Left lung (tissue), 14 donors: Measurements from ENCODE around the gene OPTC. TPM values are rescaled to one million over a fixed set of nuclear protein-coding genes. Genes with fewer than 3 reads are reported as not detected.
"Not testable (repeated sequence)": the region's sequence is repeated elsewhere in the genome, so short reads cannot be mapped to it uniquely, and the experiment has no call there.

Source experiments
- ATAC-seq: fragments of 200-7000 bp; cut with Tn5 transposase; one replicate; pipeline ENCODE4 v1.9.1; 2020; ENCODE audit warnings: moderate library complexity
- DNase-seq, 4 donors: peaks; one replicate each; pipeline ENCODE4 v3.0.0-alpha.2; 2013 to 2020
- H3K27ac ChIP-seq, 2 donors: fragments of 200-600 bp; sonication (generic) in 1 of 2; one replicate each; pipeline versions ENCODE4 v1.5.0 to v1.8.0; 2020 to 2021
- H3K27me3 ChIP-seq, 2 donors: fragments of 200-600 bp; sonication (generic) in 1 of 2; one replicate each; pipeline versions ENCODE4 v1.5.0 to v1.8.0; 2020 to 2021
- H3K36me3 ChIP-seq, 2 donors: fragments of 200-600 bp; sonication (generic) in 1 of 2; one replicate each; pipeline versions ENCODE4 v1.5.0 to v1.8.0; 2020 to 2021
- H3K4me1 ChIP-seq, 2 donors: fragments of 200-600 bp; one replicate each; pipeline ENCODE4 v1.8.0; 2021
- H3K4me3 ChIP-seq, 2 donors: fragments of 200-600 bp; sonication (generic) in 1 of 2; one replicate each; pipeline versions ENCODE4 v1.5.0 to v1.8.0; 2020 to 2021; ENCODE audit warnings: mild to moderate bottlenecking in 1 of 2
- H3K9me3 ChIP-seq, 2 donors: fragments of 200-600 bp; sonication (generic) in 1 of 2; one replicate each; pipeline versions ENCODE4 v1.5.0 to v1.8.0; 2020 to 2021
- intact Hi-C, 2 donors: fragments of 100-400 bp; cut with DNase I; formaldehyde crosslinking; loops; one replicate each; pipeline versions ENCODE4 v1.11.2 to v1.14.2; 2022
- long read RNA-seq, 12 donors: library from polyadenylated mRNA in 2 of 12; unstranded in 2 of 12; transcript quantifications; one replicate each; pipeline ENCODE4 v2.0.0 and lab custom pipeline, GENCODE V29; 2019 to 2026
- polyA plus RNA-seq, 6 donors: library from polyadenylated mRNA; unstranded; fragments of 120-200 nt; gene quantifications; one replicate each; pipeline ENCODE4 v1.2.1, GENCODE V29; 2013; ENCODE audit not compliant: insufficient read length in 6 of 6
- total RNA-seq, 2 donors: library from RNA; stranded (reverse); fragmentation: NEBNext Ultra II Directional; extraction: Animal tissue kit (Norgen Biotek cat#: 25700); gene quantifications; one replicate each; pipeline ENCODE4 v1.2.1, GENCODE V29; 2021
- TF ChIP-seq, protein P1 (sequence below), 2 donors: fragments of 200-600 bp; sonication (generic) in 1 of 2; IDR thresholded peaks; one replicate each; pipeline versions ENCODE4 v1.5.0 to v1.8.0; 2021; ENCODE audit warnings: antibody characterized with exemption in 2 of 2
- donor health status: DM: no; HTN: yes; CAD: no.
- donor health status: DM: no; HTN: no; CAD: no.

The OPTC gene, protein sequence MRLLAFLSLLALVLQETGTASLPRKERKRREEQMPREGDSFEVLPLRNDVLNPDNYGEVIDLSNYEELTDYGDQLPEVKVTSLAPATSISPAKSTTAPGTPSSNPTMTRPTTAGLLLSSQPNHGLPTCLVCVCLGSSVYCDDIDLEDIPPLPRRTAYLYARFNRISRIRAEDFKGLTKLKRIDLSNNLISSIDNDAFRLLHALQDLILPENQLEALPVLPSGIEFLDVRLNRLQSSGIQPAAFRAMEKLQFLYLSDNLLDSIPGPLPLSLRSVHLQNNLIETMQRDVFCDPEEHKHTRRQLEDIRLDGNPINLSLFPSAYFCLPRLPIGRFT
- total RNA-seq, result not detected
- not detected for polyA plus RNA-seq
- long read RNA-seq, donor 1, result 0 reads
- long read RNA-seq, donor 2, result 0 reads
- long read RNA-seq, donor 3, result 0 reads
- long read RNA-seq, donor 4, result 0 reads
- long read RNA-seq, donor 5, result 0 reads
- long read RNA-seq, donor 6, result 0 reads
- long read RNA-seq, donor 7, result 0 reads
- long read RNA-seq, donor 8, result 0 reads
- long read RNA-seq, donor 9, result 0 reads
- long read RNA-seq, donor 10, result 0 reads
- long read RNA-seq, donor 11, result 0 reads
- long read RNA-seq, donor 12, result 0 reads

DNA sequence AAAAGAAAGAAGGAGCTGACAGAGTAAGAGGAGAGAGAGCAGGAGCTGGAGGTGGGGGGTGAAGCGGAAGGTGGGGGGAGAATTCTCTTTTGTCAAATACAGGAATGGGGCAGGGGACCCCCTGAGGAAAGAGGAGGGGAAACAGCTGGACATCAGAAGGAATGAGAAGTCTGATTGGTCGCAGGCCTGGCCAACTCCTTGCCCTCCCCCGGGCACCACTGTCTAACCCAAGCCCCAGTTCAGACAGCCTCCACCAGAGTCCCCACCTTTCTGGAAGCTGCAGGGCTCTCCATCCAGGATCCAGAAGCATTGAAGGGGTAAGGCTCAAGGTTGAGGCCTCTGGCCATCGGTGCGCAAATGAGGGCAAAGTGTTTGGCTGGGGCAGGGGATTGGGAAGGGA, at the start of gene OPTC:
OPTC (plus strand) TSS at position 253 of the 400 bp plus-strand sequence. CDS start 1,853 bp downstream, outside the sequence.
- ATAC-seq (no peak), DNase-seq (no peak)
- TF ChIP-seq, protein P1, sequence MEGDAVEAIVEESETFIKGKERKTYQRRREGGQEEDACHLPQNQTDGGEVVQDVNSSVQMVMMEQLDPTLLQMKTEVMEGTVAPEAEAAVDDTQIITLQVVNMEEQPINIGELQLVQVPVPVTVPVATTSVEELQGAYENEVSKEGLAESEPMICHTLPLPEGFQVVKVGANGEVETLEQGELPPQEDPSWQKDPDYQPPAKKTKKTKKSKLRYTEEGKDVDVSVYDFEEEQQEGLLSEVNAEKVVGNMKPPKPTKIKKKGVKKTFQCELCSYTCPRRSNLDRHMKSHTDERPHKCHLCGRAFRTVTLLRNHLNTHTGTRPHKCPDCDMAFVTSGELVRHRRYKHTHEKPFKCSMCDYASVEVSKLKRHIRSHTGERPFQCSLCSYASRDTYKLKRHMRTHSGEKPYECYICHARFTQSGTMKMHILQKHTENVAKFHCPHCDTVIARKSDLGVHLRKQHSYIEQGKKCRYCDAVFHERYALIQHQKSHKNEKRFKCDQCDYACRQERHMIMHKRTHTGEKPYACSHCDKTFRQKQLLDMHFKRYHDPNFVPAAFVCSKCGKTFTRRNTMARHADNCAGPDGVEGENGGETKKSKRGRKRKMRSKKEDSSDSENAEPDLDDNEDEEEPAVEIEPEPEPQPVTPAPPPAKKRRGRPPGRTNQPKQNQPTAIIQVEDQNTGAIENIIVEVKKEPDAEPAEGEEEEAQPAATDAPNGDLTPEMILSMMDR (IDR thresholded peaks at IDR 0.05), result no peak
- no peak within 1 kb of the TSS for H3K4me3 ChIP-seq
- no peaks in the 10 kb centered on the region for H3K9me3 ChIP-seq
- no peaks in the 10 kb centered on the region for H3K27me3 ChIP-seq
- intact Hi-C loops, result no loop called here
- H3K4me1 ChIP-seq, result no peaks in the 10 kb centered on the region
- H3K36me3 ChIP-seq, result no peaks in the 10 kb centered on the region
- H3K27ac ChIP-seq, result no peak within 1 kb of the TSS

DNA sequence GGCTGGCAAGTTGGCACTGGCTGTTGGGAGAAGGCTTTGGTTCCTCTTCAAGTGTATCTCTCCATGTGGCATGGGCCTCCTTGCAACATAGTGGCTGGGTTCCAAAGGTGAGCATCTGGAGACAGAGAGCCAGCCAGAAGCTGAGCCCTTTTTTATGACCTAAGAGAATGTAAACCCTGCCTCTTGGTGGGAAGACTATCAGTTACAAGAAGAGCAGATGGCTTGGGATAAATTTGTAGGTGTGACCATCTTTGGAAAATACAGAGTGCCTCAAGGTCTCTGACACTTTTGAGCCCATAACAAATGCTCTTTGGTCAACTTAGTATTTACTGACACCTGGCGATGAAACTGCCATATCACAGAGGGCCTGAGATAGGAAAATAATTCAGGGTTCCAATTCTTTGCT, 49.8 kb upstream of the OPTC start:
- no peaks in the 10 kb centered on the region for H3K36me3 ChIP-seq
- no peak for DNase-seq
- H3K27ac ChIP-seq, result no peak overlapping the region
- peaks cover 0 to 3% of the 10 kb centered on the region in 2 donors for H3K9me3 ChIP-seq
- H3K4me3 ChIP-seq, result no peak overlapping the region
- intact Hi-C loops, result no loop called here
- no peaks in the 10 kb centered on the region for H3K4me1 ChIP-seq
- peaks cover 3 to 4% of the 10 kb centered on the region in 2 donors for H3K27me3 ChIP-seq
- TF ChIP-seq, protein P1 (IDR thresholded peaks at IDR 0.05), result no peak
- no peak for ATAC-seq

DNA sequence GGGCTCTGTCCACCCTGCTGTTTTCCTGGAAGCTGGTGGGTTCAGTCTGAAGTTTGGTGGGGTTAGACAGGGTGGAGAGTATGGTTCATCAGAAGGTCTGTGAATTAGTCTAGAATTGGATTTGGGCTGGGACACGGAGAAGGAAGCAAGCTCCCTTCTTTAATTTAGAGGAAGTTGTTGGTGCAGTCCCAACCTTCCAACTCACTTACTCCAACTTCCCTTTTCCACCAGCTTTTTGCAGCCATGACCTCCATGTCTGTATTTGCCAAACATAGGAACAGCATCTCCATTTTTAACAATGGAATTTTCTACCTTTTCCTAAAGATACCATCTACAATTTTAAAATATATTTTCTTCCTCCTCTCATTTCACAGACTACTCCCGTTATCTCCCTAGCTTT, 46.8 kb upstream of the OPTC start:
- peaks cover 0 to 3% of the 10 kb centered on the region in 2 donors for H3K9me3 ChIP-seq
- H3K27me3 ChIP-seq, result peaks cover 3 to 21% of the 10 kb centered on the region in 2 donors
- H3K36me3 ChIP-seq, result no peaks in the 10 kb centered on the region
- intact Hi-C loops, result no loop called here
- DNase-seq (no peak), ATAC-seq (peak; percentile 17)
- H3K4me1 ChIP-seq, result peaks cover 0 to 10% of the 10 kb centered on the region in 2 donors
- TF ChIP-seq, protein P1 (IDR thresholded peaks at IDR 0.05), result no peak
- H3K27ac ChIP-seq, result no peak overlapping the region
- H3K4me3 ChIP-seq, result no peak overlapping the region

DNA sequence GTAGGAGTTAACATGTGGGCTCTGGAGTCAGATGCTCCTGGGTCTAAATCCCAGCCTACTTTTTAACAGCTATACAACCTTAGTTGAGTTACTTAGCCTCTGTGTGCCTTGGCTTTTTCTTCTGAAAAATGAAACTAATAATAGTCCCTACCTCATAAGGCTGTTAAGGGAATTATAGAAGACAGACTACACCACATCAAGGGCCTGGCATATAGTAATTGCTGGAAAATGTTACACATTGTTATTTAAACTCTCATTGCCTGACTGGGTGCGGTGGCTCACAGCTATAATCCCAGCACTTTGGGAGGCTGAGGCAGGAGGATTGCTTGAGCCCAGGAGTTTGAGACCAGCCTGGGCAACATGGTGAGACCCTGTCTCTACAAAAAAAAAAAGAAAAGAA, 46.4 kb upstream of the OPTC start:
- peak overlapping the region in 1 of 2 donors; percentile 71 for H3K27ac ChIP-seq
- H3K36me3 ChIP-seq, intact Hi-C loops, H3K9me3 ChIP-seq, H3K4me3 ChIP-seq, DNase-seq, ATAC-seq: not testable (repeated sequence)
- H3K4me1 ChIP-seq, result peaks cover 0 to 10% of the 10 kb centered on the region in 2 donors
- peaks cover 3 to 21% of the 10 kb centered on the region in 2 donors for H3K27me3 ChIP-seq

DNA sequence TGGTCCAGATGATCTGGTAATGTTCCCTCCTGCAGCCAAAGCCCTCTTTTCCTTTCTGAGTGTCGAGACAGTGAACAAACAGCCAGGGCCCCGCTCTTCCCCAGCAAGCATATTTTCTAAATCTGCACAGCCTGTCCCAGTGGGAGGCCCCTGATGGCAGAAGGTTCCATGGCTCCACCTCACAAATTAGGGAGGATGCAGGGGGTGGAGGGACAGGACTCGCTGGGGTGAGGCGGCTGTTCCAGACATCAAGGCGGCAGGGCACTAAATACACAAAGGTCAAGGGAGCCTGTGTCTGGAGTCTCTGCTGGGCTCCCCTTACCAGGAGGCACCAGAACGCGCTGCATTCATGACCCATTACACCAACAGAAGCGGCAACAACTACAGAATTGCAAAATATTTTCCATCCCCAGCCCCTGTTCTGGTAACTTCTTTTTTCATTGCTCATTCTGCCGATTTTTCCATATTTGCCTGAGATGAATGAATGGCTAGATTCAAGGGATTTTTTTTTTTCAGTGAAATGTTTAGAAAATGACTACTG, 45.4 kb upstream of the OPTC start:
- peak overlapping the region in 1 of 2 donors; percentile 71 for H3K27ac ChIP-seq
- peaks cover 0 to 3% of the 10 kb centered on the region in 2 donors for H3K9me3 ChIP-seq
- peaks cover 0 to 10% of the 10 kb centered on the region in 2 donors for H3K4me1 ChIP-seq
- no peak for DNase-seq
- intact Hi-C loops, result no loop called here
- ATAC-seq, result peak; percentile 49
- no peaks in the 10 kb centered on the region for H3K36me3 ChIP-seq
- H3K4me3 ChIP-seq, result no peak overlapping the region
- peaks cover 3 to 21% of the 10 kb centered on the region in 2 donors for H3K27me3 ChIP-seq
- TF ChIP-seq, protein P1 (IDR thresholded peaks at IDR 0.05), result no peak
